Activated CD4-positive, alpha-beta T cell treated with anti-CD3 and anti-CD28 coated beads, Interleukin-2, Interleukin-6, amounts not matched to agents 100 ng/mL and 50 ng/mL, durations not matched to agents 16 hours and 8 hours (primary cell): ENCODE data around the gene GAK.
"Not testable (repeated sequence)": the region's sequence is repeated elsewhere in the genome, so short reads cannot be mapped to it uniquely, and the experiment has no call there.

Source experiments
- DNase-seq: peaks from one replicate; pipeline ENCODE4 v3.0.0-alpha.2; 2020

Gene GAK

DNA sequence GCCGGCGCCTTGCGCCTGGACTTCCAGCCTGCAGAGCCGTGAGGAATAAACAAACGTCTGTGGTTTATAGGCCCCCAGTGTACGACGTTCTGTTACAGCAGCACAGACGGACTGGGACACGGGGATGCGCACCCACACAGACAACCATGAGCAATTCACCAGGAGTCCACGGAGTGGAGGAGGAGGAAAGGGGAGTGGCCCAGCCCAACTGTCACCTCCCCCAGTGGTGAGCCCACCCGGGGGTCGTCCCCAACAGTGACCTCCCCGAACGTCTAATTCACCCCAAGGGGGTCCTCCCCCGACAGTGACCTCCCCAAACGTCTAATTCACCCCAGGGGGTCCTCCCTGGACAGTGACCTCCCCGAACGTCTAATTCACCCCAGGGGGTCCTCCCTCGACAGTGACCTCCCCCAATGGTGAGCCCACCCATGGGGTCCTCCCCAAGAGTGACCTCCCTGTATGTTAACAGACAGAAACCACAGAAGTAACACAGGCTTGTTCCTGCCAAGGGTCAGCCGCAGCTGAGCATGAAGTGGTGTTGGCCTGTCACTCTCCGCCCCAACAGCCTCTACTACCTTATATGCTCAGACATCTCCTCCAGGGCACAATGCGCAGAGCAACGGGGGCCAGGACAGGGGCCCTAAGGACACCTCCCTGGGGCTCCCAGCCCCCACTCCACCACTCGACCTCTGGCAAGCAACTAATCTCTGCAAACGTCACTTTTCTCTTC lies 6.2 kb downstream of the GAK start:
- DNase-seq, result no peak

- DNase-seq, result no peak
These were observed 6.9 kb downstream of the GAK start for GRCh38 chr4:925171-925570.

DNA sequence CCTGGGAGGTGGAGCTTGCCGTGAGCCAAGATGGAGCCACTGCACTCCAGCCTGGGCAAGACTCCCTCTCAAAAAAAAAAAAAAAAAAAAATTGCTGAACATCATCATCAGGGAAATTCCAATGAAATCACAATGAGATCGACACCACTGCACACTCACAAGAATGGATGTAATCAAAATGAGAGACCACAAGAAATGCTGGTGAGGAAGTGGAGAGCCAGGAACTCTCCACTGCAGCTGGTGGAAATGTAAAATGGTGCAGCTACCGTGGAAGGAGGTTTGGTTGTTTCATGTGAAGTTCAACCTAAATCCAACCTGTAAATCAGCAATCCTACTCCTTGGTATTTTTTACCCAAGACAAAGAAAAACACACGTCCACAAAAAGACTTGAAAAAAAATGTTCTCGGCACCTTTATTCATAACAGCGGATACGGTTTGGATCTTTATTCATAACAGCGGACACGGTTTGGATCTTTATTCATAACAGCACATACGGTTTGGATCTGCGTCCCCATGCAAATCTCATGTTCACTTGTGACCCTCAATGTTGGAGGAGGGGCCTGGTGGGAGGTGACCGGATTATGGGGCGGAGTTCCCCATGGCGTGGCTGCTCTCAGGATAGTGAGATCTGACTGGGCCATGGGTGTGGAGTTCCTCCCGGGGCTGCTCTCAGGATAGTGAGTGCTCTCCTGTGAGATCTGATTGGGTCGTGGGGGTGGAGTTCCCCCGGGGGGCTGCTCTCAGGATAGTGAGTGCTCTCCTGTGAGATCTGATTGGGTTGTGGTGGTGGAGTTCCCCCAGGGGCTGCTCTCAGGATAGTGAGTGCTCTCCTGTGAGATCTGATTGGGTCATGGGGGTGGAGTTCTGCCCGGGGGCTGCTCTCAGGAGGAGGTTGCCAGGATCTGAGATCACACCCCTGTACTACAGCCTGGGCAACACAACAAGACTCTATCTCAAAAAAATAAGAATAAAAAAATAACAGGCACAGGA lies 7.7 kb downstream of the GAK start:
- DNase-seq, result peak; percentile 47

GRCh38 chr4:921830-922331 lies 10.2 kb downstream of the GAK start:
- DNase-seq, result peak; percentile 57

GRCh38 chr4:919004-919680 lies 13.0 kb downstream of the GAK start:
- not testable (repeated sequence) for DNase-seq

DNA sequence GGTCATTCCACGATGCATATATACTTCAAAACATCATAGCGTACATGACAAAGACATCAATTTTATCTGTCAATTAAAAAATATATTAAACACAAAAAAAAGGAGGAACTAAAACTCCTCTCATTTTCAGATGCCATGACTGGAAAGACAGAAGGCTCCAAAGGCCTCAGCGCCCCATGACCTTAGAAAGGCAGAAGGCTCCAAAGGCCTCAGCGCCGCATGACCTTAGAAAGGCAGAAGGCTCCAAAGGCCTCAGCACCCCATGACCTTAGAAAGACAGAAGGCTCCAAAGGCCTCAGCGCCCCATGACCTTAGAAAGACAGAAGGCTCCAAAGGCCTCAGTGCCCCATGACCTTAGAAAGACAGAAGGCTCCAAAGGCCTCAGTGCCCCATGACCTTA lies 13.5 kb downstream of the GAK start:
- DNase-seq, result not testable (repeated sequence)

DNA sequence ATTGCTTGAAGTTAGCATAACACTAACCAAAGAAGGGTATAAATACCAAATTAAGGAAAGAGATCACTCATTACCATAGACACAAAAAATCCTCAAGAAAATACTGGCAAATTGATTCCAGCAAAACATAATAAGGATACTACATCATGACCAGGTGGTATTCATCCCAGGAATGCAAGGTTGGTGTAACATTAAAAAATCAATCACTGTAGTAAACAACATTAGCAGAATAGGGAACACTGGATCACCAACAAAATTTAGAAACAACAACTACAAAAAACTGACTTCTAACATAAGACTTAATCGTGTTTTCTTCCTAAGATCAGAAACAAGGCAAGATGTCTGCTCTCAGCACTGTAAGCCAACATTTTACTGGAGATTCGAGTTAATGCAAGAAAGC lies 14.1 kb downstream of the GAK start:
- DNase-seq, result no peak

- no peak for DNase-seq
These were observed 14.7 kb downstream of the GAK start for GRCh38 chr4:917466-917865.

GRCh38 chr4:915595-915994 lies 16.5 kb downstream of the GAK start:
- DNase-seq, result no peak

DNA sequence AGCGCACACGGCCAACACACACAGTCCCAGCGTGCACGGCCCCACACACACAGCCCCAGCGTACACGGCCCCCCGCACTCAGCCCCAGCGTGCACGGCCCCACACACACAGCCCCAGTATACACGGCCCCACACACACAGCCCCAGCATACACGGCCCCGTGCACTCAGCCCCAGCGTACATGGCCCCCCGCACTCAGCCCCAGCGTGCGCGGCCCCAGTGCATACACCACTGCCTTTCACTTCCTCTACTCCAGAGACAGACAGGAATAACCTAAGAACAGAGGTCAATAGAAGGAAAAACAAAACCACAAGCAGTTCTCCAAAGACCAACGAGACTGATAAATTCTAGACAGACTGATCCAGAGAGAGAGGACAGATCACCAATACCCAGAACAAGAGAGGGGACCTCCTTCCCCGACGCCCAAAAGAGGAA lies 17.1 kb downstream of the GAK start:
- DNase-seq, result no peak

- no peak for DNase-seq
These were observed 17.6 kb downstream of the GAK start for GRCh38 chr4:914531-914930.

DNA sequence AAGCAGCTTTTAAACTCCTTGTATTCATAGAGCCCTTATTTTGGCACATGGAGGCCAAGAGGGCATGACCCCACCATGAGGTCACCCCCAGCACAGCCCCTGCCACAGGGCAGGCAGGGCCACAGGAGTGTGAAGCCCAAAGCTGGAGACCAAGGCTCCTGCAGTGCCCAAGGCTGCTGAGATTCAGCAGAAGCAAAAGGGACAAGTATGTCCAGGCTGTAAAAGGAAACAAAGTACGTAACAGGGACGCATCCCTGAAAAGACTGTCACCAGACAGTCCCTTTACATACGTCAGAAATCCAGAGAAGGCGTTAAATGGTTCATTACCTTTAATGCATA lies 18.9 kb downstream of the GAK start:
- no peak for DNase-seq

DNA sequence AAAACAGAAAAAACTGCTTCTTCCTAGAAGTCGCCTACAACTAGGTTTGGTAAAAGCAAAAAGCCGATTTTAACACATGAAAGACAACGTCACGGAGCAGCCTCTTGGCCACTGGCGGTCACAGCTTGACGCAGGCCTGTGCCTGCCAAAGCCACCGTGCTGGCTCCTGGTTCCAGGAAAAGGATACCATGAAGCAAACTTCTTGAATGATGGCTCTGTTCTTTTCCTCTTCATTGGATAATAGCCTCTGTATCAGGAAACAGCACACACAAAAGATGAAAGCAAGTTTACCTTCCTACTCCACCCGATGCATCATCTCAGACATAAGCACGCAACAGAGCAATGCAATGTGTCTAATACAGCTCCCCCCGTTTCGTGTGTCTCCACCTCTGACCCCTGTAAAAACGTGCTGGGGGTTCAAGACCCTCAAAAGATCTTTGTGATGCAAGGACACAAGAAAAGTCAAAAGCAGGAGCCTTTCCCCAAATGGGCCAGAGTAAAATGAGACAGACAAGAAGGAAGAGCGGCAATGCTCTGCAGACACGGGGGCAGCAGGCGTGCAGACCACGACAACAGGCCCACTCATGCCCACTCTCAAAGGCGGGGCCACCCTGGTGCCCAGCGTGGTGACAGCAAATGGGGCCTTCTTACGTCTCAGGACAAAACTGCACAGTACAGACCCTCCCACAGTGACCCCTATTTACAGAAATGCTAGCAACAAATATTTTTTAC lies 19.4 kb downstream of the GAK start:
- DNase-seq, result no peak

- no peak for DNase-seq
These were observed 20.1 kb downstream of the GAK start for GRCh38 chr4:911871-912490.

DNA sequence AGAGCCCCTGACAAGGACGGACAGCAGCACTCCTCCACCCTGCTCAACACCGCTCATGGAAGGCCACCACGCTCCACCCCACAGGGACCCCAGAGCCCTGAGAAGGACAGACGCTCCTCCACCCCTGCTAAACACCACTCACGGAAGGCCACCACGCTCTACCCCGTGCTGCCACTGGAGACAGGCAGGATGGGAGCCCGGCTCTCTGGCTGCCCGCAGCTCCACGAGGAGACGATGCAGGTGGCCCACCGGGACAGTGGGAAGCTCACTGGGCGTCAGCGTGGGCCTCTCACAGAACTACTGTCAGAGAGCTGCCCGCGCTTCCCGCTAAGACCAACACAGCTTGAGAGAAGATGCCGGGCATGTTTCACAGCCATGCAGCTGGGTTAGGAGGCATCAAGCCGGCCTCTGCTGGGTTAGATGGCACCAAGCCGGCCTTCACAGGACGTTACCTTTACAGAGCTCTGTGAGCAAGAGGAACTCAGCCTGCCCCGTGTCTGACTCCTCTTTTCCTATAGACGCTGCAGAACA lies 20.8 kb downstream of the GAK start:
- no peak for DNase-seq

DNA sequence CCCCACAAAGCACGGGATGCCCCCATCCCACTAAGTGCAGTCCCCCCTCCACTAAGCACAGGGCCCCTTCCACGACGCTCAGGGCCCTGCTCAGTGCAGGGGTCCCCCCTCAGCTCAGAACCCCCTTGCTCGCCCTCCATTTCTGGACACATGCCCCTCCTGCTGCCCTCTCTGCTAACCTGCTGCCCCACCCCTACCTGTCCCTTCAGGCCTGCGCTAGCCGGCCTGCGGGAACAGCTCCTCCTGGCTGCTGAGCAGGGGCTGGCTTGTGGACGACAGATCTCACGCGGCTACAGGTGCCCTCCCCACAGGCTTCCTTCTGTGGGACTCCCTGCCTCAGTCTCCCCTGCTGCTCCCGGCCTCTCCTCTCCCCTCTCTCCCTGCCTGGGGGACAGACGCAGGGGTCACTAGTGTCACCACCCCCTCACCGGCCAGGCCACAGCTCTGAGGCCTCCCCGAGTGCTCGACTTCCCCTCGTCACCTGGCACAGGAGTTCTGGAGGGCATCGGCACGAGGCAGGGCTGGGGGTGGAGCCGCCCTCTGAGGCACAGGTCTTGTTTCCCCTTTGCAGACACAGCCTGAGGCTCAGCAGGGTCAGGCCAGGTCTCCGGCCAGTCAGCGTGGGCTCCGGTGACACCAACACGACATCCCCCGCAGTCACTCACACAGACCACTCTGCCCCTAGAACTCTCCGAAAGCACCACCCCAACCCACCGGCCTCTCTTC lies 21.6 kb downstream of the GAK start:
- DNase-seq, result no peak

DNA sequence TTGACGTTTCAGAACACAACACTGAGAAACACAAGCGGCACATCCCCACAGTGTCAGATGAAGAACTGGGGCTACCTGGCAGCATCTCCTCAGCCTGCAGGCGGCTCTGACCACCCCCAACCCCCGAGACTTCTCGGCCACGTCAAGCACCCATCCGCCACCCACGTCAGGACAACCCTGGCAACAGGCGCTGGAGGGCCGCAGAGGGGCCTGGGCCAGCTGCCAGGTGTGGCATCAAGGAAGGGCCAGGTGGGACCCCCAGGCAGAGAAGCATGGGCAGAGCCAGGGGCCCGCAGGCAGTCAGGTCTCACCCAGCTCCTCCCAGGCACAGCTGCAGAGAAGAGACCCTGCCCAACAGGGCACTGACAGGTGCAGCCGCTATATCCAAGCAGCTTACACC lies 22.3 kb downstream of the GAK start:
- no peak for DNase-seq

GRCh38 chr4:909131-909571 lies 23.0 kb downstream of the GAK start:
- DNase-seq, result no peak

DNA sequence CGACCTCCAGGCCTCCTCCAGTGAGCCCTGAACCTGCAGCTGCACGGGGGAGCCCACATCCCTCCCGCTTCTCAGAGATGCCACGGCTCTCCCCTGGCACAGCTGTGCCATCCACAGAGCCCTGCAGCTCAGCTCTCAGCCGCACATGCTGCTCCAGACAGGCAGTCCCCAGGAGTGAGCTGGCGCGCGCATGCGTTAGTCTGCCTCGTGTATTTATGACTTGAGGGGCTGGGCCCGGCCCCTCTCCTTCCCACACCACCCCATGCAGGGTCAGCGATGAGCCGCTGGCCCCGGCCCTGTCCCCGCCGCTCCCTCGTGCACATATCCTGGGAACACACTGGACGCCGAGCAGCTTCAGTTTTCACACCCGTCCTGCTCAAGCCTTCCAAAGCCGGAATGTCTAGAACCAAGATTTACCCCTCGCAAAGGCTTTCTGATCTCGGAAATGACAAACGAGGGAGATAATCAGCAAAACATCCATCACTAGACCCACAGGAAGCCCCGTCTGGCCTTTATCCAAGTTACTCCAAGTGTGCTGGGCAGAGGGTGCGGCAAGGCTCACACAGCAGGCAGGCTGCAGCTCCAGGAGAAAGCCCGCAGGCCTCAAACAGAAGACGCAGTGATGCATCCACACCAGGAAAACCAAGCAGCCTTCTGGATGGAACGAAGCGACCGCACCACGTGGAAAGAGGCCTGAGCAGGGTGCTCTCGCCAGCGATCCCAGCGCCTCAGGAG lies 24.3 kb downstream of the GAK start:
- DNase-seq, result no peak

DNA sequence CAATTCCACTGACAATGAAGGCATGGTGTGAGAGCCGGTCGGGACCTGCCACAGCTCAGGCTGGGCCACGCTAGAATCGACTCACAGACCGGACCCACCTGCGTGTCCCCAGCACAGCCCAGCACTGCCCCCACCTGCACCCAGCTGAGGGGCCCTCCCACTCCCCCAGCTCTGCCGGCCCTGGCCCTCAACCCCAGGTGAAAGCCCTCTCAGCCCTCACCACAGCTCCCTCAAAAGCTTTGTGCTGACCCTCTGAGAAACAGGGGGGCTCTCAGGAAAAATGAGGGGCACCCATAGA lies 25.1 kb downstream of the GAK start:
- no peak for DNase-seq
